ENCODE measurements around the gene NRROS.

GRCh38 chr3:196599734-196600128 is 39.8 kb upstream of the NRROS start:
- TF ChIP-seq, protein P1, sequence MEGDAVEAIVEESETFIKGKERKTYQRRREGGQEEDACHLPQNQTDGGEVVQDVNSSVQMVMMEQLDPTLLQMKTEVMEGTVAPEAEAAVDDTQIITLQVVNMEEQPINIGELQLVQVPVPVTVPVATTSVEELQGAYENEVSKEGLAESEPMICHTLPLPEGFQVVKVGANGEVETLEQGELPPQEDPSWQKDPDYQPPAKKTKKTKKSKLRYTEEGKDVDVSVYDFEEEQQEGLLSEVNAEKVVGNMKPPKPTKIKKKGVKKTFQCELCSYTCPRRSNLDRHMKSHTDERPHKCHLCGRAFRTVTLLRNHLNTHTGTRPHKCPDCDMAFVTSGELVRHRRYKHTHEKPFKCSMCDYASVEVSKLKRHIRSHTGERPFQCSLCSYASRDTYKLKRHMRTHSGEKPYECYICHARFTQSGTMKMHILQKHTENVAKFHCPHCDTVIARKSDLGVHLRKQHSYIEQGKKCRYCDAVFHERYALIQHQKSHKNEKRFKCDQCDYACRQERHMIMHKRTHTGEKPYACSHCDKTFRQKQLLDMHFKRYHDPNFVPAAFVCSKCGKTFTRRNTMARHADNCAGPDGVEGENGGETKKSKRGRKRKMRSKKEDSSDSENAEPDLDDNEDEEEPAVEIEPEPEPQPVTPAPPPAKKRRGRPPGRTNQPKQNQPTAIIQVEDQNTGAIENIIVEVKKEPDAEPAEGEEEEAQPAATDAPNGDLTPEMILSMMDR (IDR thresholded peaks at IDR 0.05), result no peak
- no peak for TF ChIP-seq POLR2A (IDR thresholded peaks at IDR 0.05)
- no peak for TF ChIP-seq POLR2AphosphoS5 (IDR thresholded peaks at IDR 0.05; ENCODE audit: insufficient read depth in 1 of 2, low read depth in 1 of 2)

Data from vagina (tissue), 2 donors.